NCI-H128 (cell line): ENCODE results near the gene HDAC4.
"Not testable (repeated sequence)": the region's sequence is repeated elsewhere in the genome, so short reads cannot be mapped to it uniquely, and the experiment has no call there.

Source experiments
- DNase-seq: peaks from one replicate; lab custom pipeline; 2025; ENCODE audit not compliant: unreplicated experiment; lab: John Stamatoyannopoulos, UW

Gene HDAC4

GRCh38 chr2:239041062-239041461 lies 359.8 kb downstream of the HDAC4 start:
- DNase-seq, result no peak

DNA sequence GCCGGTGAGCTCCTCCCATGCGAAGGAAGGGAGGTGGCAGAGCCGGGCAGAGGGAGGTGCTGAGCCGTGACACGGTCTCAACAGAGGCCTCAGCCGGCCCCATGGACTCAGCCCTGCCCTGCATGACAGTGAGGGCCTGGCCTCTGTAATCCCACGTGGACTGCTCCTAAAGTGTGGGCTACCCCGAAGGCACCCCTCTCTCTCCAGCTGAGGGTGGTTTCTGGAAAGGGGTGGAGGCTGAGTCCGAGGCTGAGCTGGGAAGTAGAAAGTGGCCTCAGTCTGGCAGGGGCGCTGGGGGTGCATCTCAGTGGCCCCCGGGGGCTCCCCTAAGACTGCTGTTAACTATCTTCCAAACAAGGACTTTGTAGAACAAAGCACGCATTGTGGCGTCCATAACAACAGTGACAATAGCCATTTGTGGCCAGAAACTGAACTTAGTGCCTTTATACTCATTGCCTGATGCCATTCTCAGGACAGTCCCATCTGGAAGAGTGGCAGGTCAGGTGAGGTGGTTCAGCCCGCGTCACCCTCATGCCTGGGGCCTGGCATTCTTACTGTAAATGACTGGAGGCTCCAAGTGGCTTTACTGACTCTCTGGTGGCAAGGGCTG lies 360.6 kb downstream of the HDAC4 start:
- no peak for DNase-seq

DNA sequence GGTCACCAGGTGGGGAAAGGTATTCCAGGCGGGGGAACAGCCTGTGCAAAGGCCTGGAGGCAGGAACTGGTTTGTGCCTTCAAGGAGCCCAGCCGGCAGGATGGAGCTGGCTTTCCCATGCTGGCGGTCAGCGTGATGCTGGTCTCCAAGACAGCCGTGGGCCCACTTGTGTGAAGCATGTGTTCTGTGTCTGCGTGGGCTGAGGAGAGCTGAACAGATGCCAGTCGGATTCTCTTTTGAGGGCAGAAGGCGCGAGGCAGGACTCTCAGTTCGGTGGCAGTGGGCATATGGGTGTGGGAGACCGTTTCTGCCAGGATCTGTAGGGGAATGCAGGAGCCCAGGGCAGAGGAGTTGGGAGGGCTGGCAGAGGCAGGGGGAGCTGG lies 361.4 kb downstream of the HDAC4 start:
- DNase-seq, result no peak

- DNase-seq, result no peak
These were observed 361.9 kb downstream of the HDAC4 start for GRCh38 chr2:239038773-239039478.

- not testable (repeated sequence) for DNase-seq
These were observed 362.5 kb downstream of the HDAC4 start for GRCh38 chr2:239038284-239038683.

DNA sequence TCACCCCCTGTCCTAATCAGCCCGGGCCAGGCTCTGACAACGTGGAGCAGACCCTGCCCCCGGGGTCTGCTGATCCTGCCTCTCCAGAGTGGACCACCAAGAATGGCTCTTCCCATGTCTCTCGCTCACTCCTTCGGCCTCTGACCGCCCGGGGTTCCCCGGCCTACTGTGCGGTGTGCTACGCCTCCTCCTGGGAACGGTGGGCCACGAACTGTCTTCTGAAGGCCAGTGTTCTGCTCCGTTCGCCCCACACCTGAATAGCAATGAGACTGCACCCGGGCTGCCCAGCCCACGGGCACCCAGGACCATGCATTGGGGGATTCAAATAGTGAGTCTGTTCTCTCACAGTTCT lies 363.3 kb downstream of the HDAC4 start:
- DNase-seq, result no peak

GRCh38 chr2:239036819-239037558 lies 363.8 kb downstream of the HDAC4 start:
- no peak for DNase-seq

- no peak for DNase-seq
These were observed 364.7 kb downstream of the HDAC4 start for GRCh38 chr2:239035997-239036731.

- DNase-seq, result no peak
These were observed 365.4 kb downstream of the HDAC4 start for GRCh38 chr2:239035361-239035814.

DNA sequence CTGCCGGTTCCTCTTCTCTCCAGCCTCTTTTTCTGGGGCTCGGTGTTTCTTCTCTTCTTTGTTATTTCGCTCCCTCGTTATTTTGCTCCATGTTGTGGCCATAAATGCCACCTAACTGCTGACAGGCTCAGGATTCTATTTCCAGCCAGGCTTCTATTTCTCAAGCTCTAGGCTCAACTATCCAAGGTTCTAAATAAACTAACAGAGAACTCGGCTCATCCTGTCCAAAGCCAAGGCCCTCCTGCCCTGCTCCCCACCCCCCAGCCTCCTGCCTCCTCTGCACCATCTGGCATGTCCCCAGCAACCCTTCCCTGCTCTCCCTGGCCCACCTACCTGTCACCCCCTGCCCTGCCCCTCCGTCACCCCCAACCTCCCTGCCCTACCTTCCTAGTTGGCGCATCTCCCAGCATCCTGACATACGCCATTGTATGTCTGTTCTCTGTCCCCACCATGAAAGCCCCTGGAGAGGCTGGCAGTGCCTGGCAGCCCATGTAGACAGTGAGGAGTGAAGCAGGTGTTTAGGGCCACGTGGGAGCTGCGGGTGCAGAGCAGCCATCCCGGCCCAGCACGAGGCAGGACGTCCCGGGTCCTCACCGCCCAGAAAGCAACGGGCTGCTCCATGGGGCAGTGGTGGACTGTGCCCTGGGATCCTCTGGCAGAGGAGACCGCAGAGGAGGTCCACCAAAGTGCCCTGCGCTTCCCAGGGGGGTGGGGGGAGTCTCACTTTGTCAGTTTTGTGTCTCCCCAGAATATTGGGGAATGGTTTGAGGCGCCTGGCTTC lies 366.1 kb downstream of the HDAC4 start:
- DNase-seq, result no peak

DNA sequence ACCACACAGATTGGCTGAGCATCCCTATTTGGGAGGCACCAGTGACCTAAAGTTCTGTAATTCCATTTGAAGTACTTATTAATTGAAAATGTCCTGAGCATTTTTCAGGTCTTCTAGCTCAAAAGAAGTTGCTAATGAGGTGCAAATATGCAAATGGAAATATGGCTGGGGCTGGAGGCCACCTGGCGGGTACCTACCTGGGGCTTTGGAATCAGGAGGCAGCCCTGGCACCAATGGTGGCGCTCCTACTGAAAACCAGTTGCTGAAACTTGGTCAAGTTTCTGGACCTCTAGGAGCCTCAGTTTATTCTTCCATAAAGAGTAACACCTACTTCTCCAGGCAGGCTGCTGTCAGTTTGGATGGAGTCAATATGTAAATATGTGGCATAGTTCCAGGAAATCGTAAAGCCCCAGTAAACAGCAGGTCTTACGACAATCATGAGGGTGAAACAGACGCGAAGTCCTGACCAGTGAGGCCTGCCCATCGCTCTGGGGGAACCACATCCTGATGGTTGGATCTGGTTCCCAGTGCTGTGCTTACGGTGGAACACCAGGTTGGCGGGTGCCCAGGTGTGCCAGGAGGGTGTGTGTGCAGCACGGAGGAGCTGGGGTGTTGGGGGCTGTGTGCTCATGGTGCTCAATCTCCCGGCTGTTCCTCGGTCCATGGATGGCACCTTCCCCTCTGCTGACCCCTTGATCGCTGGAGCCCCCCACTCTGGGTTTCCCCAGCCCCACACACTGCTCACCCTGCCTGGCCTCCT lies 366.8 kb downstream of the HDAC4 start:
- no peak for DNase-seq

DNA sequence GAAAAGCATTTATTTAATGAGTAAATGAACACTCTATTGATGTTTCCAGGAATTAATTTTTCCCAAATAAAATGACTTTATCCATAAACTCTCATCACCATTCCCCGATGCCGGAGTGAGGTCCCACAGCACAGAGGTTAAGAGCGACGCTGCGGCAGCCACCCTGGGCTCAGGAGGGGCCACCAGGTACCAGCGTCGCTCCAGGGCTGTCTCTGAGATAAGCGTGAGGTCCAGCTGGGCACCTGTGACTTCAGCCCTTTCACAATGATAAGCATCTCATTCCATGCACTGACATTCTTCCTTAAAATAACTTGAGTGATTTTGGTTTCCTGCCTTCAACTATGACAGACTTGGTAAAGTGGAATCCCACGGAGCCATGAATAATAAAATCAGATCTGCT lies 370.9 kb downstream of the HDAC4 start:
- no peak for DNase-seq

- DNase-seq, result no peak
These were observed 372.6 kb downstream of the HDAC4 start for GRCh38 chr2:239028253-239028619.

GRCh38 chr2:239027391-239028252 lies 373.2 kb downstream of the HDAC4 start:
- no peak for DNase-seq

- DNase-seq, result no peak
These were observed 374.0 kb downstream of the HDAC4 start for GRCh38 chr2:239026711-239027361.

DNA sequence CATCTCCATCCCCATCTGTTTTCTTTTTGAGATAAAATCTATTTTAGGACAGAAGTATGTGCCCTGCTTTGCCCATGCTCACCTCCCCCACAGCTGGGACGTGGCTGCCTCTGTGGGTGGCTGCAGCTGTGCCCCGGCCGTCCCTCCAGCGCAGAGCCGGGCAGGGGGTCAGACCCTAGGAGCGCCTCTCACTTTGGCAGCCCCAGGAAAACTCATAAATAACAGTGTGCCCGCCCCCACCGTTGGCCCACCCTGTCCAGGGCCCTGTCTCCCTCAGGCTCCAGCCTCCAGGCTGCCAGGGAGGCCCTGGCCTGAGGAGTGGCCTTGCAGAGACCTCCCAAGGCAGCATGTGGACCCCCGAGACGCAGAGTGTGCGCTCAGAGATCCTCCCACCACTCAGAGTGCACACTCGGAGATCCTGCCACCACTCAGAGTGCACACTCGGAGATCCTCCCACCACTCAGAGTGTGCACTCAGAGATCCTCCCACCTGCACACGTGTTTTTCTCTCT lies 374.8 kb downstream of the HDAC4 start:
- no peak for DNase-seq

DNA sequence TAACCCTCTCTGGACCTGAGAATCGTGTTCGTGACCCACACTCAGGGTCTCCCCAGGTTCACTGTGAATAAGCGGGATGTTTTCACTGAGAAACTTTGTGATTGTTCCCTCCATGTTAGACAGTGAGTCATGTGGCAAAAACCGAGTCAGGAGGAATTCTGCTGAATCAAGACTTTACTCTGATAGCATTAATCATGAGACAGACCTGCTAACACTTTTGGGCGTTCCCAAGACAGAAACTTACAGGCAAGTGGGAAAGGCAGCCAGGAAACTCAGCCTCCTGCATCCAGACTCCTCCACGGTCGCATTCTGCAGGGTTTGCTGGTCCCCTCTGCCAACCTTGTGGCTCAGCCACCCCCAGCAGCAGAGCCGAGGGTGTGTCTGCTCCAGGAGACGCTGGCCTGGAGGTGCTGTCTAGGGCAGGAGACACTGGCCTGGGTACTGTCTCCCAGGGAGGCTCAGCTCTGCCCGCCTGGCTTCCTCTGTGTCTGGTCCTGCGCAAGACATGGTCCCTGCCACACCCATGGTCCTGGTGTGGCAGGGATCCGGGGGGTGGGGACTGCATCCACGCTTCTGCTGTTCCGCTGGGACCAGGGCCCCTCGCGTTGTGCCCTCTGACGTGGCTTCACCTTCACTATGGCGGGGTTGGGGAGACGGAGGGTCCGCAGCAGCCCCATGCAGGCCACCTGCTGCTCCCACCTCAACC lies 375.6 kb downstream of the HDAC4 start:
- no peak for DNase-seq

DNA sequence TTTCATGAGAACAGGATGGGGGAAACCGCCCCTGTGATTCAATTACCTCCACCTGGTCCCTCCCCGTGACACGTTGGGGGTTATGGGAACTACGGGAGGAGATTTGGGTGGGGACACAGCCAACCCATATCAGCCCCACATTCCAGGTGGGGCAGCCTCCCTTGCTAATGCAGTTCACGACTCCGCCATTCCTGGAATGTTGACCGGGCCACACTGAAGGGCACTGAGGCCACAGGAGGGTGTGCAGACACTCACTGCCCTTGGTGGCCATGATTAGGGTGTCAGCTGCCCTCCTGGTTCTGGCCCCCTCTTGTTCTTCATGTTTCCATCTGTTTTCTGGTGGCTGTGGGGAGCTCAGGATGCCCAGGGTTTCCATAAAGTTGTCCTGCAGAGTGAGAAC lies 376.6 kb downstream of the HDAC4 start:
- no peak for DNase-seq
